Myometrial cell (primary cell): ENCODE results near the gene USF3. TPM values are rescaled to one million over a fixed set of nuclear protein-coding genes. Genes with fewer than 3 reads are reported as not detected.

Experiments
- total RNA-seq: library from RNA; depleted of rRNA; stranded (reverse); fragments of >200 nt; gene quantifications from 2 replicates; pipeline ENCODE4 v1.2.3, GENCODE V29; 2015

USF3 gene
- total RNA-seq, result 5.2 and 6.0 TPM in 2 replicates

GRCh38 chr3:113695786-113696645 is at the start of gene USF3:
USF3 (minus strand) TSS chr3:113696642; CDS start chr3:113674878, 21,764 bp downstream.

GRCh38 chr3:113745756-113746547 is 49.5 kb upstream of the USF3 start, which contains the start of gene NAA50:
NAA50 (minus strand) TSS chr3:113746249; CDS start chr3:113745949, 300 bp downstream.

Other genes starting within 250 kb of the USF3 start
- gene SPICE1, start 181.5 kb downstream of the USF3 start, total RNA-seq, result 9.8 and 12.9 TPM in 2 replicates
- 0.35 TPM in 1 of 2 replicates, not detected in the other for gene SIDT1, start 164.1 kb downstream of the USF3 start, total RNA-seq
- 130 and 135 TPM in 2 replicates for gene NAA50, start 49.6 kb upstream of the USF3 start, total RNA-seq
- 54.2 and 68.8 TPM in 2 replicates for gene ATP6V1A, start 50.4 kb upstream of the USF3 start, total RNA-seq
- 2.0 and 3.9 TPM in 2 replicates for gene GRAMD1C, start 142.1 kb upstream of the USF3 start, total RNA-seq